GM19372 (cell line): ENCODE data around the gene HOXA7.

Experiments used
- ATAC-seq: cut with Tn5 transposase; IDR thresholded peaks from one replicate; pipeline ENCODE4 v1.9.1; 2021; ENCODE audit warnings: mild to moderate bottlenecking, low read depth, moderate library complexity; ENCODE audit not compliant: unreplicated experiment

The HOXA7 gene

GRCh38 chr7:27194002-27194352 lies 37.5 kb upstream of the HOXA7 start:
- no peak for ATAC-seq

- no peak for ATAC-seq
Observed at GRCh38 chr7:27193335-27194001, 37.0 kb upstream of the HOXA7 start.

- no peak for ATAC-seq
Observed at GRCh38 chr7:27192546-27193334, 36.3 kb upstream of the HOXA7 start.

- no peak for ATAC-seq
Observed at GRCh38 chr7:27191833-27192545, 35.5 kb upstream of the HOXA7 start.

- no peak for ATAC-seq
Observed at GRCh38 chr7:27191161-27191731, 34.8 kb upstream of the HOXA7 start.

- no peak for ATAC-seq
Observed at GRCh38 chr7:27189997-27190748, 33.7 kb upstream of the HOXA7 start.

GRCh38 chr7:27189295-27189996 lies 33.0 kb upstream of the HOXA7 start:
- ATAC-seq = no peak

- no peak for ATAC-seq
Observed at GRCh38 chr7:27188386-27189294, 32.2 kb upstream of the HOXA7 start.

GRCh38 chr7:27187475-27188385 lies 31.3 kb upstream of the HOXA7 start:
- ATAC-seq = no peak

GRCh38 chr7:27186668-27187474 lies 30.4 kb upstream of the HOXA7 start:
- no peak for ATAC-seq

- no peak for ATAC-seq
Observed at GRCh38 chr7:27185854-27186667, 29.6 kb upstream of the HOXA7 start.

- ATAC-seq = no peak
Observed at GRCh38 chr7:27185013-27185853, 28.8 kb upstream of the HOXA7 start, which contains the start of gene HOXA11. Gene HOXA11, minus strand, starts transcription at chr7:27185232. Its CDS starts 88 bp downstream, at chr7:27185144.

GRCh38 chr7:27184337-27185012 lies 28.0 kb upstream of the HOXA7 start:
- no peak for ATAC-seq

GRCh38 chr7:27183682-27184336 lies 27.3 kb upstream of the HOXA7 start:
- no peak for ATAC-seq
